Testis (tissue), 2 donors: Measurements from ENCODE around the gene C4orf51.

ENCODE experiments used
- CTCF ChIP-seq, 3 experiments: fragments of 450-650 bp in 2 of 3; fragments of 200-600 bp in 1 of 3; sonication (generic) in 1 of 3; IDR thresholded peaks; one replicate each; pipeline ENCODE4 v1.5.1; 2016 to 2019; ENCODE audit warnings: antibody characterized with exemption in 3 of 3, mild to moderate bottlenecking in 2 of 3, moderate library complexity in 1 of 3
- POLR2A ChIP-seq: fragments of 450-650 bp; IDR thresholded peaks from one replicate; pipeline ENCODE4 v1.6.1; 2017; ENCODE audit warnings: antibody characterized with exemption, mild to moderate bottlenecking, moderate library complexity

GRCh38 chr4:145694929-145695328 is 15.0 kb downstream of the C4orf51 start:
- no peak for TF ChIP-seq CTCF (IDR thresholded peaks at IDR 0.05)
- TF ChIP-seq POLR2A: no peak
